HG02642 (cell line): Measurements from ENCODE around the gene MAPKAP1.

Experiments used
- ATAC-seq: cut with Tn5 transposase; IDR thresholded peaks from one replicate; pipeline ENCODE4 v1.9.1; 2021; ENCODE audit warnings: mild to moderate bottlenecking; ENCODE audit not compliant: unreplicated experiment, poor library complexity

The MAPKAP1 gene

DNA sequence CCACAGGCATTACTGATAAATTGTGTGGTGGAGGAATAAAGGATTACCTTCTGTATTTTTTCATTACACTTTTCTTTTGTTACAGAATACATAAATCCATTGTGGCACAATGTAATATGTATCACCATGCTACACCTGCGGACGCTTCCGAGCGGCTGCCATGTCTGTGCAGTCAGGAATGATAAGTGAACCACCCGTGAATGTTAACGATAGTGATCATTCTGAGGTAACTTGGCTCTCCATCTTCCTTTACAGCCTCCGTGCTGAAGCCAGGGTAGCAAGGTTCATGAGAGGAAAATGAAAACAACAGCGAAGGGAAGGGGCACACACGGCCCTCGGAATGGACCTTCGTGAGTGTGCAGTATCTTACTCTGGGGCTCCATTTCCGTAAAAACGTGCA lies 161.2 kb downstream of the MAPKAP1 start:
- no peak for ATAC-seq

- no peak for ATAC-seq
Measured at GRCh38 chr9:125544988-125545651, 161.9 kb downstream of the MAPKAP1 start.

- no peak for ATAC-seq
Measured at GRCh38 chr9:125544484-125544883, 162.5 kb downstream of the MAPKAP1 start.

DNA sequence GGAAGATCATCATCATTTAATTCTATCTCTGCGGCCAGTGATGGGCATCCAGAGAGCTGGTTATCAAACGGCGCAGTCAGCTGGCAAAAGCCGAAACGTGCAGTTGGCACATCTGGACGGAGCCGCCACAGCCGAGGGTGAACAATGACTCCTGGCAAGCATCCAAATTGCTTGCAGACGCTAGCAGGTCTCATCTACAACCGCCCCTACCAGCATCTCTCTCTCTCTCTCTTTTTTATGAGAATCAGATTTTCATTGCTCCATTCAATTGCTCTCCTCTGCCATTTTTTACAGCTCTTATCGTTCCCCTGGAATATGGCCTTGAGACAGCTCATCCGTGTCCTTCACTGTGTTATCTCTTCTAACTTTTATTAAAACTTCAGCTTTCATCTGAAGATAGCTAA lies 165.2 kb downstream of the MAPKAP1 start:
- ATAC-seq = no peak

GRCh38 chr9:125540497-125540896 lies 166.5 kb downstream of the MAPKAP1 start:
- no peak for ATAC-seq

- no peak for ATAC-seq
Measured at GRCh38 chr9:125538092-125538473, 168.9 kb downstream of the MAPKAP1 start.

- no peak for ATAC-seq
Measured at GRCh38 chr9:125537442-125538091, 169.4 kb downstream of the MAPKAP1 start.

GRCh38 chr9:125536776-125537175 lies 170.2 kb downstream of the MAPKAP1 start:
- no peak for ATAC-seq

GRCh38 chr9:125536167-125536772 lies 170.7 kb downstream of the MAPKAP1 start:
- no peak for ATAC-seq

- no peak for ATAC-seq
Measured at GRCh38 chr9:125534971-125535701, 171.9 kb downstream of the MAPKAP1 start.

GRCh38 chr9:125532812-125533594 lies 174.0 kb downstream of the MAPKAP1 start:
- ATAC-seq = no peak

DNA sequence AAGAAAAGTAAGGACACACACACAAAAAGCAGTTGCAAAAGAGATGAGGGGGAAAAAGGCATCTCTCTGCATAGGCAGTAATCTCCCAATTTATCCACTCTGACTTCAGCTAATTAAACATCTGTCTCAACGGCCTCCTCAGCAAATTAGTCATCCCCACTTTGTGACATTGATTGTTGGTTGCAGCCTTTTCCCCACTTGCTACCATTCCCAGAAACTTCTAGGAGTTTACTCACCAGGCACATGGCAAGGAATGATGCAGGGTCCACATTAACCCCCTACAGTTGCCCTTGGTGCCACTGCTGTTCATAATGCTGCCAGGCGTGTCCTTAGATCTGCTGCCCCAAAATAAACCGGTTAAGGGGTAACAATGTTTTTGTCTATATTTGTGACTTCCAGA lies 174.6 kb downstream of the MAPKAP1 start:
- no peak for ATAC-seq

GRCh38 chr9:125529589-125530515 lies 177.2 kb downstream of the MAPKAP1 start:
- peak; percentile 57 for ATAC-seq

GRCh38 chr9:125529107-125529506 lies 177.9 kb downstream of the MAPKAP1 start:
- ATAC-seq = no peak

GRCh38 chr9:125527471-125528002 lies 179.5 kb downstream of the MAPKAP1 start:
- no peak for ATAC-seq

- ATAC-seq = no peak
Measured at GRCh38 chr9:125525921-125526631, 180.9 kb downstream of the MAPKAP1 start.

DNA sequence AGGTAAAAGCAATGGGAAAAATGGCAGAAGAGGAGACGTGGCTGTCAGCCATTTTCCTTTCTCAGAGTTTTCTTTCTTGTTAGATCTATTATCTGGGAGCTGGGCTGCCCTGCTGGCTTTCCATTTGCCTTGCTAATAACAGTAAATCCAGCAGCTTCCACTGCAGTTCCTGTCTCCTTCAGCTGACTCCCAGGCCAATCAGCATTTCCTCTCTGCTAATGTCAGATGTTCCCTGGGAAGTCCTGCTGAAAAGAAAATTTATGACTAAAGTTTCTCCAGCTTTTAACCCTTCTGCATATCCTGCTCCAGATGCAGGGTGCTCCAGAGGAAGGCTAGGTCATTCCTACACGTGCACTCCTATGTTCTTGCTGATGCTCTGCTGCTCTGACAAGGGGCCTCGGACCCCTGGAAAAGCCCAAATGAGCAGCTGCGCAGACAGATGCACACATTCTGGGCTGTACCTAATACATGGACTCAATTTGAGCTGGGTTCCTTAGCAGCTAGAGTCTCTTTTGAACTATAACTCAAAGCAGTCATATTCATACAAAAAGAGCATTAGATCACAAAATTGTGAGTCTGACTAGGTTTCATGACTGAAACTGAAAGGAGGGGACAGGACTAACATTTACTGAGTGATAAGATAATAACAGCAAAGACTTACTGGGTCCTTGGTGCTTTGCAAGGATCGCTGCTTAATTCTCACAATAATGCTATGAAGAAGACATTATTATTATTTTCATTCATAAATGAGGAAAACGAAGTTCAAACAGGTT lies 182.2 kb downstream of the MAPKAP1 start:
- ATAC-seq = no peak

DNA sequence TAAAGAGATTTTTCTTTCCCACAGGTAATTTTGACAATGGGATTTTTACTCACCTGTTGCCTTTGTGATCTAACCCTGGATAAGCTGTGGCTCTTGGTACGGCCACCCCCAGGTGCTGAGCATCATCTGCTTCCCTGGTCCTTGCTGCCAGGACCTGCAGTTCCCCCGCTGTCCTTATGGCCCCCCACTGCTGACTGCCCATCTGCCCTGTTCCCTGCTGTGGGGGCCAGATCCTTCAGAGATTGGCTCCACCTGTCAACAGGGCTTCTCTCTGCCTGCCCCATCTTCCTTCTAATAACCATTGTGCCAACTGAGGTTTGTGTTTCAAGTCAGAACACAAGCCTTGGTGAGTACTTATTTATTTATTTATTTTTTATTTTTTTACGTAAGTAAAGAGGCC lies 183.3 kb downstream of the MAPKAP1 start:
- no peak for ATAC-seq
